ENCODE data around the gene FAM168A.

The FAM168A gene

DNA sequence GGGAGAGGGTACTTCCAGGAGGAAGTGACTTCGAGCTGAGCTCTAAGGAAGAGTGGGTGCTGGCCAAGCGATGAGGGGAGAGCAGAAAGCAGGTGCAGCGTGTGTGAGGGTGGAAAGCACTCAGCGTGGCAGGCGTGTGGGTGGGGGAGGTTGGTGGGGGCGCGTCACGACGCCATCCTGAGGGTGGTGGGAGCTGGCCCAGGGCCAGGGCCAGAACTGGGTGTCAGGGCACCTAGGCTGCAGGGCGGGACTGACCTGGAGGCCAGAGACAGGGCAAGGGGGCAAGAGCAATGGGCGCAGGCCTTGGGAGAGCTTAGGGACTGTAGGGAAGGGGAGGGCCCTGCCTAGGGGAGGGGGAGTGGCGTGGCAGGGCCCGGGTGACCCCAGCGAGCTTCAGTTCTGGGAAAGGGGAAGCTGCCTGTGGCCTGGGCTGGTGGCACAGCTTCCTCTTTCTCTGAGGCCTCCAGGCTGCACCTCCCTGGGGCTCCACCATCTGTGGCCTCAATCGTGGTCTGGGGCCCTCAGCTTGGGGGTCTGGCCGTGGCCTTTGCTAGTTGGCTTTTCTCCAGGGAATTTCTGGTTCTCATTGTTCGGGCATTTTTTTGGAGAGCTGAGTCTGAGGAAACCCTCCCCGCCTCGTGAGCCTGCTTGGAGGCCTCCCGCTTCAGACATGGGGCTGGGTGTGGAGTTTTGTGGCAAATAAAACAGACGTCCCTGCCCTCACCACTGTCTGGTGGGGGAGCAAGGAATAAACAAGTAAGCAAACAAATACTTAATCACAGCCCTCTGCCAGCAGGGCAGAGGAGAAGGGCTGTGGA is 212.8 kb downstream of the FAM168A start:
- TF ChIP-seq ESRRG (CRISPR knock-in tag; IDR thresholded peaks at IDR 0.05) (no peak), ZNF8 (CRISPR knock-in tag; IDR thresholded peaks at IDR 0.05) (no peak), ISL1 (CRISPR knock-in tag; IDR thresholded peaks at IDR 0.05) (no peak), OSR1 (CRISPR knock-in tag; IDR thresholded peaks at IDR 0.05) (no peak), SNAI2 (CRISPR knock-in tag; IDR thresholded peaks at IDR 0.05) (no peak), CSDC2 (CRISPR knock-in tag; IDR thresholded peaks at IDR 0.05) (no peak), TOX (CRISPR knock-in tag; IDR thresholded peaks at IDR 0.05; ENCODE audit: borderline replicate concordance) (no peak), ARNTL (CRISPR knock-in tag; IDR thresholded peaks at IDR 0.05; ENCODE audit: borderline replicate concordance, low read depth) (no peak), ZNF70 (CRISPR knock-in tag; IDR thresholded peaks at IDR 0.05) (no peak), ZFP3 (CRISPR knock-in tag; IDR thresholded peaks at IDR 0.05) (no peak)
- TF ChIP-seq, protein P1, sequence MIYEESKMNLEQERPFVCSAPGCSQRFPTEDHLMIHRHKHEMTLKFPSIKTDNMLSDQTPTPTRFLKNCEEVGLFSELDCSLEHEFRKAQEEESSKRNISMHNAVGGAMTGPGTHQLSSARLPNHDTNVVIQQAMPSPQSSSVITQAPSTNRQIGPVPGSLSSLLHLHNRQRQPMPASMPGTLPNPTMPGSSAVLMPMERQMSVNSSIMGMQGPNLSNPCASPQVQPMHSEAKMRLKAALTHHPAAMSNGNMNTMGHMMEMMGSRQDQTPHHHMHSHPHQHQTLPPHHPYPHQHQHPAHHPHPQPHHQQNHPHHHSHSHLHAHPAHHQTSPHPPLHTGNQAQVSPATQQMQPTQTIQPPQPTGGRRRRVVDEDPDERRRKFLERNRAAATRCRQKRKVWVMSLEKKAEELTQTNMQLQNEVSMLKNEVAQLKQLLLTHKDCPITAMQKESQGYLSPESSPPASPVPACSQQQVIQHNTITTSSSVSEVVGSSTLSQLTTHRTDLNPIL (CRISPR knock-in tag; IDR thresholded peaks at IDR 0.05; ENCODE audit: low read depth): no peak
- TF ChIP-seq, protein P2, sequence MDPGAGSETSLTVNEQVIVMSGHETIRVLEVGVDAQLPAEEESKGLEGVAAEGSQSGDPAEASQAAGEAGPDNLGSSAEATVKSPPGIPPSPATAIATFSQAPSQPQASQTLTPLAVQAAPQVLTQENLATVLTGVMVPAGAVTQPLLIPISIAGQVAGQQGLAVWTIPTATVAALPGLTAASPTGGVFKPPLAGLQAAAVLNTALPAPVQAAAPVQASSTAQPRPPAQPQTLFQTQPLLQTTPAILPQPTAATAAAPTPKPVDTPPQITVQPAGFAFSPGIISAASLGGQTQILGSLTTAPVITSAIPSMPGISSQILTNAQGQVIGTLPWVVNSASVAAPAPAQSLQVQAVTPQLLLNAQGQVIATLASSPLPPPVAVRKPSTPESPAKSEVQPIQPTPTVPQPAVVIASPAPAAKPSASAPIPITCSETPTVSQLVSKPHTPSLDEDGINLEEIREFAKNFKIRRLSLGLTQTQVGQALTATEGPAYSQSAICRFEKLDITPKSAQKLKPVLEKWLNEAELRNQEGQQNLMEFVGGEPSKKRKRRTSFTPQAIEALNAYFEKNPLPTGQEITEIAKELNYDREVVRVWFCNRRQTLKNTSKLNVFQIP (CRISPR knock-in tag; IDR thresholded peaks at IDR 0.05; ENCODE audit: borderline replicate concordance, low read depth): no peak
- TF ChIP-seq, protein P3, sequence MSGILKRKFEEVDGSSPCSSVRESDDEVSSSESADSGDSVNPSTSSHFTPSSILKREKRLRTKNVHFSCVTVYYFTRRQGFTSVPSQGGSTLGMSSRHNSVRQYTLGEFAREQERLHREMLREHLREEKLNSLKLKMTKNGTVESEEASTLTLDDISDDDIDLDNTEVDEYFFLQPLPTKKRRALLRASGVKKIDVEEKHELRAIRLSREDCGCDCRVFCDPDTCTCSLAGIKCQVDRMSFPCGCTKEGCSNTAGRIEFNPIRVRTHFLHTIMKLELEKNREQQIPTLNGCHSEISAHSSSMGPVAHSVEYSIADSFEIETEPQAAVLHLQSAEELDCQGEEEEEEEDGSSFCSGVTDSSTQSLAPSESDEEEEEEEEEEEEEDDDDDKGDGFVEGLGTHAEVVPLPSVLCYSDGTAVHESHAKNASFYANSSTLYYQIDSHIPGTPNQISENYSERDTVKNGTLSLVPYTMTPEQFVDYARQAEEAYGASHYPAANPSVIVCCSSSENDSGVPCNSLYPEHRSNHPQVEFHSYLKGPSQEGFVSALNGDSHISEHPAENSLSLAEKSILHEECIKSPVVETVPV (CRISPR knock-in tag; IDR thresholded peaks at IDR 0.05): no peak
- no peak for ATAC-seq

DNA sequence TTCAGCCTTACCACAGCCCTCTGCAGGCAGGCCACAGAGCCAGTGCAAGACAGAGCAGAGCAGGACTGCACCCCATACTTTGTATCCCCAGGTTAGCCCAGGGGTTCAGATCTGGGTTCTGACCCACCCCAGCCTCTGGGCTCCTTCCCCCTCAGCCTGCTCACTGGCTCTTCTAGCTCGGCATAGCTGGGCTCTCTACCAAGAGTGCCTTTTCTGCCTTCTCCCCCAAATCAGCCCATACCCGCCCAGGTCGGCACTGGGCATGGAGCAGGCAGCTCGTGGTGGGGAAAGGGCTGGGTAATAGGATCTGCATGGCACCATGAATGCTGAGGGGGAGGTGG is 213.4 kb downstream of the FAM168A start:
- no peak for TF ChIP-seq ARNTL (CRISPR knock-in tag; IDR thresholded peaks at IDR 0.05; ENCODE audit: borderline replicate concordance, low read depth)
- no peak for TF ChIP-seq GLIS3 (CRISPR knock-in tag; IDR thresholded peaks at IDR 0.05)
- no peak for TF ChIP-seq ZNF8 (CRISPR knock-in tag; IDR thresholded peaks at IDR 0.05)
- no peak for TF ChIP-seq RARB (CRISPR knock-in tag; IDR thresholded peaks at IDR 0.05)
- TF ChIP-seq, protein P2 (CRISPR knock-in tag; IDR thresholded peaks at IDR 0.05; ENCODE audit: borderline replicate concordance, low read depth): no peak
- no peak for TF ChIP-seq OSR1 (CRISPR knock-in tag; IDR thresholded peaks at IDR 0.05)
- no peak for TF ChIP-seq BACH2 (CRISPR knock-in tag; IDR thresholded peaks at IDR 0.05; ENCODE audit: borderline replicate concordance)
- no peak for TF ChIP-seq ZFP30 (CRISPR knock-in tag; IDR thresholded peaks at IDR 0.05)
- TF ChIP-seq ZNF70 (CRISPR knock-in tag; IDR thresholded peaks at IDR 0.05): no peak
- no peak for TF ChIP-seq ISL1 (CRISPR knock-in tag; IDR thresholded peaks at IDR 0.05)
- TF ChIP-seq ZC3H10 (CRISPR knock-in tag; IDR thresholded peaks at IDR 0.05): no peak

DNA sequence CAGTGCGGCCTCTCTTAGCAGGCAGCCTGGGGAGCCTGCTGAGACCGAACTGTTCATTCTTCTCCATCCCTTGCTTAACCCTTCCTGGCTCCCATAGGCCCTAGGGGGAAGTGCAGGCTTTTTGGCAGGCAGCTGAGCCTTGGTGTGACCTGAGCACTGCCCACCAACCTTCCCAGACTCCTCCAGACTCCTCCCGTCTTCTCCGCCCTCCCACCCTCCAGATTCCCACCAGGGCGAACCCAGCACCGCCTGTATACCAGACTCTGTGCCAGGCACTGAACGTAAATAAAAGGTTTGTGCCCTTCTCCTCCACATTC is 213.8 kb downstream of the FAM168A start:
- ATAC-seq: no peak
- no peak for TF ChIP-seq ARNTL (CRISPR knock-in tag; IDR thresholded peaks at IDR 0.05; ENCODE audit: borderline replicate concordance, low read depth)

More for the DNA sequence above, 213.4 kb downstream of the FAM168A start:
- ATAC-seq: no peak

DNA sequence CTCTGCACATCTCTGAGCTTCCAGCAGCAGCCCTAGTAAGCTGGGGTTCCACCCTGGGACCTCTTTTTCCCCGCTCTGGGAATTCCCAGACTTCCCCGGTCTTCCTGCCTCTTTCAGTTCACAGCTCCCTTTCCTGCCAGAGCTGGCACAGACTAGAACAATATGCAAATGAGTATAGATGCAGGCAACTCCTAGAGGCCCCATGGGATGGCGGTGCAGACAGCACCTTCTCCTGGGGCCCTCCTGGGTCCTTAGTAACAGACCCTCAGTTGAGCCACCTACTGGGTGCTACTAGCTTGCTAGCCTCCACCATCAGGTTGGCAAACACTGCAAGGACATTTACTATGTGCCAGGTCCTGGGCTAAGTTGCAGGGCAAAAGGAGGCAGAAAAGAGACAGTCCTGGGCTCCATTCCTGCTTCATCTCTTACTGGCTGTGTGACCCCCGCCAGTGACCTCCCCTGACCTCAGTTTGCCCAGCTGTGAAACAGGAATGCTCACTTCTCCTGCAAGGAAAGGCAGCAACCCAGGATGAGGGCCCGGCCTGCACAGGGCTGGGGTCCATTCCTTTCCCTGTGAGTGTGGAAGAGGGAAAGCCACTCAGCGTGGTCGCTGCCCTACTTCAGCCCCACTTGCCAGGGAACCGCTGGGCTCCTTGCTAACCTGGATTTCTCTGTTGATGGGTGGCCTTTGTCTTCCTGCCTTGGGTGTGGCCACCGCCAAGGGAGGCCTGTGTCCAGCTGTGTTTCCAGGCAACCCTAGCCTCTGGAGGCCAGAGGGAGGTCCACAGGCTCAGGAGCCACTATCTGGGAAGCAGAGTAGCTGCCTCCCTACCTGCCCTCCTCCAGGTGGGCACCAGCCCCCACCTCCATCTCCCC is 214.4 kb downstream of the FAM168A start:
- 0 out of 3 replicates have a peak, but pooled peaks have one; percentile 18 for ATAC-seq
- TF ChIP-seq ISL1 (CRISPR knock-in tag; IDR thresholded peaks at IDR 0.05) (no peak), RARB (CRISPR knock-in tag; IDR thresholded peaks at IDR 0.05) (no peak), ZFP30 (CRISPR knock-in tag; IDR thresholded peaks at IDR 0.05) (no peak), ZNF565 (CRISPR knock-in tag; conservative IDR thresholded peaks at IDR 0.05; ENCODE audit: low read depth) (no peak), ZNF8 (CRISPR knock-in tag; IDR thresholded peaks at IDR 0.05) (no peak), ARNTL (CRISPR knock-in tag; IDR thresholded peaks at IDR 0.05; ENCODE audit: borderline replicate concordance, low read depth) (no peak), TCF4 (CRISPR knock-in tag; IDR thresholded peaks at IDR 0.05; ENCODE audit: borderline replicate concordance) (no peak), ZC3H10 (CRISPR knock-in tag; IDR thresholded peaks at IDR 0.05) (no peak)
- TF ChIP-seq, protein P3 (CRISPR knock-in tag; IDR thresholded peaks at IDR 0.05): no peak
- TF ChIP-seq, protein P4, sequence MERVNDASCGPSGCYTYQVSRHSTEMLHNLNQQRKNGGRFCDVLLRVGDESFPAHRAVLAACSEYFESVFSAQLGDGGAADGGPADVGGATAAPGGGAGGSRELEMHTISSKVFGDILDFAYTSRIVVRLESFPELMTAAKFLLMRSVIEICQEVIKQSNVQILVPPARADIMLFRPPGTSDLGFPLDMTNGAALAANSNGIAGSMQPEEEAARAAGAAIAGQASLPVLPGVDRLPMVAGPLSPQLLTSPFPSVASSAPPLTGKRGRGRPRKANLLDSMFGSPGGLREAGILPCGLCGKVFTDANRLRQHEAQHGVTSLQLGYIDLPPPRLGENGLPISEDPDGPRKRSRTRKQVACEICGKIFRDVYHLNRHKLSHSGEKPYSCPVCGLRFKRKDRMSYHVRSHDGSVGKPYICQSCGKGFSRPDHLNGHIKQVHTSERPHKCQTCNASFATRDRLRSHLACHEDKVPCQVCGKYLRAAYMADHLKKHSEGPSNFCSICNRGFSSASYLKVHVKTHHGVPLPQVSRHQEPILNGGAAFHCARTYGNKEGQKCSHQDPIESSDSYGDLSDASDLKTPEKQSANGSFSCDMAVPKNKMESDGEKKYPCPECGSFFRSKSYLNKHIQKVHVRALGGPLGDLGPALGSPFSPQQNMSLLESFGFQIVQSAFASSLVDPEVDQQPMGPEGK (CRISPR knock-in tag; IDR thresholded peaks at IDR 0.05; ENCODE audit: borderline replicate concordance): no peak
